Natural killer cell (primary cell): ENCODE results near the gene MBD1. TPM values are rescaled to one million over a fixed set of nuclear protein-coding genes. Genes with fewer than 3 reads are reported as not detected.

ENCODE experiments used
- ATAC-seq, 3 donors: fragments of 150-1000 bp in 2 of 3; fragments of 200-7000 bp in 1 of 3; cut with Tn5 transposase; 1 replicate in 1 of 3; 2 replicates in 2 of 3; pipeline ENCODE4 v1.10.0; 2021; ENCODE audit warnings: mild to moderate bottlenecking in 2 of 3, moderate library complexity in 2 of 3
- DNase-seq, 2 donors: peaks; one replicate each; pipeline versions ENCODE4 v3.0.0 to v3.0.0-alpha.2; 2013 to 2021; ENCODE audit warnings: mixed read lengths in 1 of 2
- H3K27ac ChIP-seq: one replicate; pipeline ENCODE4 v1.5.1; 2013; ENCODE audit warnings: mild to moderate bottlenecking, low read length
- H3K27me3 ChIP-seq: one replicate; pipeline ENCODE4 v1.6.1; 2013; ENCODE audit warnings: low read length; ENCODE audit not compliant: control insufficient read depth, insufficient read depth
- H3K36me3 ChIP-seq: one replicate; pipeline ENCODE4 v1.6.1; 2013; ENCODE audit warnings: low read length; ENCODE audit not compliant: control insufficient read depth, insufficient read depth
- H3K4me1 ChIP-seq: one replicate; pipeline ENCODE4 v1.6.1; 2013; ENCODE audit warnings: low read length; ENCODE audit not compliant: control insufficient read depth, insufficient read depth
- H3K4me3 ChIP-seq: one replicate; pipeline ENCODE4 v1.5.1; 2013; ENCODE audit warnings: low read length
- H3K9me3 ChIP-seq: one replicate; pipeline ENCODE4 v1.6.1; 2013; ENCODE audit warnings: low read length; ENCODE audit not compliant: control insufficient read depth, insufficient read depth
- H3K27ac Mint-ChIP-seq, 2 donors: one replicate each; pipeline ENCODE4 v1.8.0; 2022; ENCODE audit warnings: mild to moderate bottlenecking in 2 of 2, mixed read lengths in 2 of 2, moderate library complexity in 1 of 2
- H3K27me3 Mint-ChIP-seq, 2 donors: one replicate each; pipeline ENCODE4 v1.8.0; 2022; ENCODE audit warnings: low read depth in 2 of 2, mixed read lengths in 2 of 2
- H3K36me3 Mint-ChIP-seq: one replicate; pipeline ENCODE4 v1.8.0; 2022; ENCODE audit warnings: mixed read lengths
- H3K4me1 Mint-ChIP-seq, 2 donors: one replicate each; pipeline ENCODE4 v1.8.0; 2022; ENCODE audit warnings: mixed read lengths in 2 of 2
- H3K4me3 Mint-ChIP-seq: one replicate; pipeline ENCODE4 v1.8.0; 2022; ENCODE audit warnings: mild to moderate bottlenecking, moderate library complexity, mixed read lengths
- H3K9me3 Mint-ChIP-seq, 2 donors: one replicate each; pipeline ENCODE4 v1.8.0; 2022; ENCODE audit warnings: mixed read lengths in 2 of 2
- WGBS: methylation state at CpG from one replicate; pipeline ENCODE4 v1.1.7; 2013; ENCODE audit warnings: missing lambda C conversion rate; ENCODE audit not compliant: insufficient coverage; 5-methylcytosine and 5-hydroxymethylcytosine counted together
- intact Hi-C: fragments of 100-400 bp; cut with micrococcal nuclease; formaldehyde crosslinking; loops from one replicate; pipeline ENCODE4 v1.14.2; 2022
- total RNA-seq, 4 donors: library from RNA; stranded (reverse); fragments of 120-200 nt in 1 of 4; gene quantifications; one replicate each; pipeline versions ENCODE4 v1.2.3 to v1.2.4, GENCODE V29; 2013 to 2022
- TF ChIP-seq, protein P1 (sequence below): fragments of 200-600 bp; IDR thresholded peaks from one replicate; pipeline ENCODE4 v1.8.0; 2022; ENCODE audit warnings: antibody characterized with exemption

Gene MBD1
- total RNA-seq, 3 donors from 2014 or later (not counting 1 experiment from before 2014, with no cell fraction given) = 106 to 113 (median 111) TPM

DNA sequence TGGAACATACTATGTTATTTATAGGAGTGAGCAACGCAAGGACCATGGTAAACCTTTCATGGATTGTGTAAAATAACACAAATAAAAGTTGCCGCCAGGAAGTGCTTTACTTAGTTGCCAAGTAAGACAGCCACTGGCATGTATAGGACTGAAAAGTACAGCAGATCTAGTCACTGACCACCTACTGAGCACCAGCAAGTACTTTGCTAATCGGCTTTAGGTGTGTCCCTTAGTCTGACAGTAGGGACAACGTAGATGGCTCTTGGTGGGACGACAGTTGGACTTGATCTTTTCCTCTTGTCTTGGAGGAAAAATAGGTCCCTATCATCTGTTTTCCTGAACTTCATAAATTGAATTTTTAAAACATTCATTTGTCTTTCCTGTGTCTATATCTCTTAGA is 19.8 kb upstream of the MBD1 start:
- no peak overlapping the region for H3K27ac Mint-ChIP-seq
- peaks cover 5% of the 10 kb centered on the region for H3K36me3 Mint-ChIP-seq
- 76% methylated on average over 4 of the region's 5 CpGs for WGBS
- intact Hi-C loops = no loop called here
- H3K9me3 Mint-ChIP-seq = no peaks in the 10 kb centered on the region
- H3K4me1 ChIP-seq = peaks cover 16% of the 10 kb centered on the region
- H3K4me3 ChIP-seq = no peak overlapping the region
- no peak overlapping the region for H3K4me3 Mint-ChIP-seq
- DNase-seq (no peak), ATAC-seq (no peak)
- H3K27me3 ChIP-seq = peaks cover 7% of the 10 kb centered on the region
- no peak overlapping the region for H3K27ac ChIP-seq
- H3K9me3 ChIP-seq = no peaks in the 10 kb centered on the region
- H3K4me1 Mint-ChIP-seq = peaks cover 7 to 8% of the 10 kb centered on the region in 2 donors
- H3K27me3 Mint-ChIP-seq = peaks cover 30 to 61% of the 10 kb centered on the region in 2 donors
- no peaks in the 10 kb centered on the region for H3K36me3 ChIP-seq
- TF ChIP-seq, protein P1, sequence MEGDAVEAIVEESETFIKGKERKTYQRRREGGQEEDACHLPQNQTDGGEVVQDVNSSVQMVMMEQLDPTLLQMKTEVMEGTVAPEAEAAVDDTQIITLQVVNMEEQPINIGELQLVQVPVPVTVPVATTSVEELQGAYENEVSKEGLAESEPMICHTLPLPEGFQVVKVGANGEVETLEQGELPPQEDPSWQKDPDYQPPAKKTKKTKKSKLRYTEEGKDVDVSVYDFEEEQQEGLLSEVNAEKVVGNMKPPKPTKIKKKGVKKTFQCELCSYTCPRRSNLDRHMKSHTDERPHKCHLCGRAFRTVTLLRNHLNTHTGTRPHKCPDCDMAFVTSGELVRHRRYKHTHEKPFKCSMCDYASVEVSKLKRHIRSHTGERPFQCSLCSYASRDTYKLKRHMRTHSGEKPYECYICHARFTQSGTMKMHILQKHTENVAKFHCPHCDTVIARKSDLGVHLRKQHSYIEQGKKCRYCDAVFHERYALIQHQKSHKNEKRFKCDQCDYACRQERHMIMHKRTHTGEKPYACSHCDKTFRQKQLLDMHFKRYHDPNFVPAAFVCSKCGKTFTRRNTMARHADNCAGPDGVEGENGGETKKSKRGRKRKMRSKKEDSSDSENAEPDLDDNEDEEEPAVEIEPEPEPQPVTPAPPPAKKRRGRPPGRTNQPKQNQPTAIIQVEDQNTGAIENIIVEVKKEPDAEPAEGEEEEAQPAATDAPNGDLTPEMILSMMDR = no peak

DNA sequence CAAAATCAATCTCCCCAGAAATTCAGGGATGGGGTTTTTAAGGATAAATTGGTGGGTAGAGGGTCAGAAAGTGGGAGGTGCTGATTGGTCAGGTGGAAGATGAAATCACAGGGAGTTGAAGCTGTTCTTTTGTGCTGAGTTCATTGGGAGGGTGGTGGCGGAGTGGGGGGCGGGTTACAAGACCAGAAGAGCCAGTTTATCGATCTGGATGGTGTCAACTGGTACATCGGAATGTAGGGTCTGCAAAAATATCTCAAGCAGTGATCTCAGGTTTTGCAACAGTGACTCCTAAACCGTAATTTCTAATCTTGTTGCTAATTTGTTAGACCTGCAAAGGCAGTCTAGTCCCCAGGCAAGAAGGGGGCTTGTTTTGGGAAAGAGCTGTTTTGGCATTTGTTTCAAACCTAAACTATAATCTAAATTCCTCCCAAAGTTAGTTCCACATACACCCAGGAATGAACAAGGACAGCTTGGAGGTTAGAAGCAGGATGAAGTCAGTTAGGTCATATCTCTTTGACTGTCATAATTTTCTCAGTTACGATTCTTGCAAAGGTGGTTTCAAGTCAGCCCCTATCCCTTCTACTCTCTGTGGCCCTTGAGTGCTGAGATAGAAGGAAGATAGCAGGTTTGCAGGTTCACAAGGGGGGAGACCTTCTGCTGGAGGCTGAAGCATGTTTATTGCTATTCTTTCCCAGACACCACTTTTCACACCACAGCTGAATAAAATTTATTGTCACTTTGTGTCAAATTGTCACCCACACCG is 18.5 kb upstream of the MBD1 start:
- Histone ChIP-seq H3K27me3 (peaks cover 7% of the 10 kb centered on the region), H3K4me1 (peaks cover 16% of the 10 kb centered on the region), H3K36me3 (no peaks in the 10 kb centered on the region), H3K27ac (no peak overlapping the region), H3K9me3 (no peaks in the 10 kb centered on the region), H3K4me3 (no peak overlapping the region)
- Mint-ChIP-seq H3K4me3 (peak overlapping the region; percentile 13), H3K9me3 (no peaks in the 10 kb centered on the region), H3K36me3 (no peaks in the 10 kb centered on the region), H3K27ac (no peak overlapping the region), H3K4me1 (peaks cover 7 to 8% of the 10 kb centered on the region in 2 donors), H3K27me3 (peaks cover 25 to 54% of the 10 kb centered on the region in 2 donors)
- ATAC-seq = no peak
- intact Hi-C loops = no loop called here
- DNase-seq = no peak
- 80% methylated on average over 6 of the region's 7 CpGs for WGBS
- TF ChIP-seq, protein P1 = no peak

DNA sequence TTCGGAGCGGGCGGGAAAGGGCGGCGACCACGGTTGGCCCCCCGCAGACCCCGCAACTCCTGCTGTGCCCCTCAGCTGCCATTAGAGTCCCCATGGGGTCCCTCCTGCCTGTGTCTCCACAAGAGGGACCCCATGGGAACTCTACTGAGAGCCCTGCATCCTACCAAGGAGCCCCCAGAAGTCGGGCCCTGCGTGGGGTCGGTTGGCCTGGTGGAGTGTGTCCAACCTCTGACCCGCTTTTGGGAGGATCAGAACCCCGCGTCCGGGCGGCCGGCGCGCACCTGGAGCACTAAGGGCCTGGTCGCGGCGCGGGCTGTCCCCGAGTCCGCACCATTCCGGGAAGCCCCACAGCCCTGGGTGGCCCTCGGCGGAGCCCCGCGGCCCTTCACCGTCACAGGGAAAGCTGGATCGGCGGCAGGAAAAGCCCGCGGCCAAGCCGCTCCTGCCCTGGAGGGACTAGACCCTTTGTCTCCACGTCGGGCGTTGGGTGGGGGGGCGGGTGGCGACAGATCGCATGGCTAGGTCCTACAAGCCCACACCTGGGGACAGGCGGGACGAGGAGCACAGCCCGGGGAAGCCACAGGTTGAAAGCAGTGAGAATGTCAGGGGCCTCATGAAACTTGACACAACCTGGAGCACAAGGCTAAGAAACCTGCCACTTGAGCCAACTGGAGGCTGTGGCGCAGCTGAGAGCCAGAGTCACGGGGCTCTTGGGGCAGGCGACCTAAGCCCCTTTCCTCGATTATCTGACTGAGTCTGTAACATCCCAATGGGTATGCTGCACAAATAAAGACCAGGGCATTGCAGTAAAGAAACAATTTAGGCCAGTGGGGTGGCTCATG is 17.3 kb upstream of the MBD1 start:
- Mint-ChIP-seq H3K36me3 (no peaks in the 10 kb centered on the region), H3K27me3 (peaks cover 25 to 48% of the 10 kb centered on the region in 2 donors), H3K4me3 (no peak overlapping the region), H3K9me3 (no peaks in the 10 kb centered on the region), H3K4me1 (peaks cover 7 to 8% of the 10 kb centered on the region in 2 donors), H3K27ac (no peak overlapping the region)
- Histone ChIP-seq H3K36me3 (no peaks in the 10 kb centered on the region), H3K4me3 (peak overlapping the region; percentile 23), H3K4me1 (peaks cover 16% of the 10 kb centered on the region), H3K27me3 (peaks cover 7% of the 10 kb centered on the region), H3K9me3 (no peaks in the 10 kb centered on the region), H3K27ac (no peak overlapping the region)
- WGBS = 36% methylated on average over 49 of the region's 49 CpGs
- ATAC-seq (no peak), DNase-seq (no peak)
- intact Hi-C loops = loop anchor here (1.0 kb wide), 1 partner anchor 10 kb away; no protein-coding TSS in a partner anchor
- TF ChIP-seq, protein P1 = no peak
